Neural crest cell (in vitro differentiated cells): ENCODE measurements around the gene RNF20. TPM values are rescaled to one million over a fixed set of nuclear protein-coding genes. Genes with fewer than 3 reads are reported as not detected.
"Not testable (repeated sequence)": the region's sequence is repeated elsewhere in the genome, so short reads cannot be mapped to it uniquely, and the experiment has no call there.

Experiments used
- DNase-seq: peaks from one replicate; pipeline ENCODE4 v3.0.0; 2021; ENCODE audit warnings: low read depth, mixed read lengths, low spot score
- H3K27ac Mint-ChIP-seq: one replicate; pipeline ENCODE4 v1.8.0; 2021; ENCODE audit warnings: mild to moderate bottlenecking, mixed read lengths; ENCODE audit not compliant: unreplicated experiment
- H3K27me3 Mint-ChIP-seq: 2 replicates; pipeline ENCODE4 v1.8.0; 2021; ENCODE audit warnings: low read depth, mild to moderate bottlenecking, mixed read lengths
- H3K36me3 Mint-ChIP-seq: 2 replicates; pipeline ENCODE4 v1.8.0; 2021; ENCODE audit warnings: low read depth, mild to moderate bottlenecking, mixed read lengths
- H3K4me1 Mint-ChIP-seq: 2 replicates; pipeline ENCODE4 v1.8.0; 2021; ENCODE audit warnings: mixed read lengths
- H3K4me3 Mint-ChIP-seq: one replicate; pipeline ENCODE4 v1.8.0; 2021; ENCODE audit warnings: mild to moderate bottlenecking, mixed read lengths
- H3K9me3 Mint-ChIP-seq: 2 replicates; pipeline ENCODE4 v1.8.0; 2021; ENCODE audit warnings: mixed read lengths
- CTCF ChIP-seq: fragments of 200-600 bp; sonication (generic); conservative IDR thresholded peaks from 2 replicates; pipeline ENCODE4 v1.5.0; 2021; ENCODE audit warnings: antibody characterized with exemption, mild to moderate bottlenecking
- total RNA-seq: library from RNA; stranded (reverse); gene quantifications from 2 replicates; pipeline ENCODE4 v1.2.1, GENCODE V29; 2021

RNF20 gene
- total RNA-seq, 1 donor from 2014 or later, result 66.6 TPM

- H3K9me3 Mint-ChIP-seq, result no peaks in the 10 kb centered on the region
Measured at GRCh38 chr9:101511009-101511408, 22.6 kb upstream of the RNF20 start.

DNA sequence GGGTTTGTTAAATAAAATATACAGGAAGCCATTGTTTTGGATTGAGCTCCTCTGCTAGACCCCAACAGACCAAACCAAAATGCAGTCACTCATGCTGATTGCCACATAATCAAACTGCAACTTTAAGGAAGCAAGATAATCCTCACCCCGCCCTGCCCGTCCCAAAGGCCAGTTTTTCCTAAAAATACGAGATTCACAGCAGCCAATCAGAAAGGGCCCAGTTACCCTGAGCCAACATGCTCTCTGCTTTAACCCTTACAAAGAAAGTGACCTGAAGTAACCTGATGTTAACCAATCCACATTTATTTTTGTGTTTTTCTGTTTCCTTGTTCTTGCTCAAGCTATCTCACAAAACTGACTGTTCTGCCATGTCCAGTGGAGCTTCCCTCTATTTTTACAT lies 21.5 kb upstream of the RNF20 start:
- H3K9me3 Mint-ChIP-seq, result no peaks in the 10 kb centered on the region
- H3K36me3 Mint-ChIP-seq, result no peaks in the 10 kb centered on the region
- H3K27me3 Mint-ChIP-seq, result peaks cover 15% of the 10 kb centered on the region
- DNase-seq, result no peak
- H3K4me3 Mint-ChIP-seq, result no peak overlapping the region
- TF ChIP-seq CTCF, result no peak
- H3K4me1 Mint-ChIP-seq, result no peaks in the 10 kb centered on the region
- no peak overlapping the region for H3K27ac Mint-ChIP-seq

More at GRCh38 chr9:101511009-101511408, 22.6 kb upstream of the RNF20 start:
- H3K27ac Mint-ChIP-seq, result no peak overlapping the region
- H3K4me3 Mint-ChIP-seq, result no peak overlapping the region
- no peaks in the 10 kb centered on the region for H3K36me3 Mint-ChIP-seq
- peaks cover 15% of the 10 kb centered on the region for H3K27me3 Mint-ChIP-seq
- DNase-seq, result no peak
- TF ChIP-seq CTCF, result no peak
- H3K4me1 Mint-ChIP-seq, result no peaks in the 10 kb centered on the region

DNA sequence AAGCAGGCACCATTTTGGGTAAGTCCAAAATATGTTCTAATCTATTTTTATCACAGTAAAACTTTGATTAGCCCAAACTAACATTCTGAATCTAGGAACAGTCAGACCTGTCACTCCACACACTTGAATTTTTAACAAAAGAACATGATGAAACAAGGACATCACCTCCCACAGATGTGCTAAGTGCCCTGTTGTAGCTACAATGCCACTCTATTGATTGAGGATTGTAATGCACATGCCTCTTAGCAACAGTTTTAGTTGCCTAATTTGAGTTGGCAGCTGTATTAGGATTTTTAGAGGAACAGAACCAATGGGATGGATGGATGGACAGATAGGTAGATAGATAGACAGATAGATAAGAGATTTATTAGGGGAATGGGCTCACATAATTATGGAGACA lies 20.3 kb upstream of the RNF20 start:
- peaks cover 5% of the 10 kb centered on the region for H3K9me3 Mint-ChIP-seq
- H3K4me1 Mint-ChIP-seq, result no peaks in the 10 kb centered on the region
- H3K27me3 Mint-ChIP-seq, result peaks cover 16% of the 10 kb centered on the region
- H3K27ac Mint-ChIP-seq, result no peak overlapping the region
- TF ChIP-seq CTCF, result no peak
- no peak overlapping the region for H3K4me3 Mint-ChIP-seq
- no peaks in the 10 kb centered on the region for H3K36me3 Mint-ChIP-seq
- no peak for DNase-seq

- no peak for DNase-seq
Measured at GRCh38 chr9:101514071-101514470, 19.6 kb upstream of the RNF20 start.

GRCh38 chr9:101516655-101517054 lies 17.0 kb upstream of the RNF20 start:
- H3K9me3 Mint-ChIP-seq, result peaks cover 8% of the 10 kb centered on the region
- H3K4me3 Mint-ChIP-seq, result no peak overlapping the region
- no peaks in the 10 kb centered on the region for H3K36me3 Mint-ChIP-seq
- DNase-seq, result no peak
- H3K27ac Mint-ChIP-seq, result no peak overlapping the region
- H3K4me1 Mint-ChIP-seq, result no peaks in the 10 kb centered on the region
- peaks cover 19% of the 10 kb centered on the region for H3K27me3 Mint-ChIP-seq
- TF ChIP-seq CTCF, result no peak

More at GRCh38 chr9:101514071-101514470, 19.6 kb upstream of the RNF20 start:
- Mint-ChIP-seq H3K36me3 (no peaks in the 10 kb centered on the region), H3K4me1 (no peaks in the 10 kb centered on the region), H3K9me3 (peaks cover 8% of the 10 kb centered on the region), H3K27me3 (peaks cover 17% of the 10 kb centered on the region), H3K4me3 (no peak overlapping the region), H3K27ac (no peak overlapping the region)
- TF ChIP-seq CTCF, result no peak

DNA sequence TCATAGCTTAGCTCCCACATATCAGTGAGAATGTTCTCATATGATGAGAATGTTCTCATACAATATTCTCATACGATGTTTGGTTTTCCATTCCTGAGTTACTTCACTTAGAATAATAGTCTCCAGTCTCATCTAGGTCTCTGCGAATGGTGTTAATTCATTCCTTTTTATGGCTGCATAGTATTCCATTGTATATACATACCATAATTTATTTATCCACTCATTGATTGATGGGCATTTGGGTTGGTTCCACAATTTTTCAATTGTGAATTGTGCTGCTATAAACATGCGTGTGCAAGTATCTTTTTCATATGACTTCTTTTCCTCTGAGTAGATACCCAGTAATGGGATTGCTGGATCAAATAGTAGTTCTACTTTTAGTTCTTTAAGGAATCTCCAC lies 15.2 kb upstream of the RNF20 start:
- H3K4me3 Mint-ChIP-seq, H3K36me3 Mint-ChIP-seq, H3K27ac Mint-ChIP-seq, DNase-seq, H3K4me1 Mint-ChIP-seq, H3K9me3 Mint-ChIP-seq: not testable (repeated sequence)
- peaks cover 22% of the 10 kb centered on the region for H3K27me3 Mint-ChIP-seq
